ENCODE data around the gene PLB1.

Gene PLB1

DNA sequence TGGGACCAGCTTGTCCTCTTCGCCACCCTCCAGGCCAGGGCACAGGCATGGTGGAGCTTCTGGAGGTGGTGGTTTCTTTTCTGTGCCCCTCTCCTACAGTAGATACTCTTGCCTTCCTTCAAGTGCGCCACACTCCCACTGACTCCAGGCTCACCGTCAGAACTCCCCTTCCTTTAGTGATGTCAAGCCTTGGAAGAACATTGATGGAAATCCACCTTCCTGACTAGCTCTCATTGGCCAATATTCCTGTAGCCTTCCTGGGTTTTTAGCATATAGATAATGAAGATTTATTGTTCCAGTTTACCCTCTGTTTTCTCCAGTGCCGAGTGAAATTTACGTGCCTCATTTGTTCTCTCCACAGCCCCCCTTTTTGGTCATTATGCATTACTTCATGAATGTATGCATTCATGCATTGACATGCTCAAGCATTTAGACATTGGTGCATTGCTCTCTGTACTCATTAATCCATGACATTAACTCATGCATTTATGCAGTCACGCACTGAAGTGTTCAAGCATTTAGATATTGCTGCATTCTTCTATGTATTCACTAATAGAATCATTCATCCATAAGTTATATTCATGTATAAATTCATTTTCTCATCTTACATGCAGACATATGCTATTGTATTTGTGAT is 37.3 kb downstream of the PLB1 start:
- TF ChIP-seq, protein P1, sequence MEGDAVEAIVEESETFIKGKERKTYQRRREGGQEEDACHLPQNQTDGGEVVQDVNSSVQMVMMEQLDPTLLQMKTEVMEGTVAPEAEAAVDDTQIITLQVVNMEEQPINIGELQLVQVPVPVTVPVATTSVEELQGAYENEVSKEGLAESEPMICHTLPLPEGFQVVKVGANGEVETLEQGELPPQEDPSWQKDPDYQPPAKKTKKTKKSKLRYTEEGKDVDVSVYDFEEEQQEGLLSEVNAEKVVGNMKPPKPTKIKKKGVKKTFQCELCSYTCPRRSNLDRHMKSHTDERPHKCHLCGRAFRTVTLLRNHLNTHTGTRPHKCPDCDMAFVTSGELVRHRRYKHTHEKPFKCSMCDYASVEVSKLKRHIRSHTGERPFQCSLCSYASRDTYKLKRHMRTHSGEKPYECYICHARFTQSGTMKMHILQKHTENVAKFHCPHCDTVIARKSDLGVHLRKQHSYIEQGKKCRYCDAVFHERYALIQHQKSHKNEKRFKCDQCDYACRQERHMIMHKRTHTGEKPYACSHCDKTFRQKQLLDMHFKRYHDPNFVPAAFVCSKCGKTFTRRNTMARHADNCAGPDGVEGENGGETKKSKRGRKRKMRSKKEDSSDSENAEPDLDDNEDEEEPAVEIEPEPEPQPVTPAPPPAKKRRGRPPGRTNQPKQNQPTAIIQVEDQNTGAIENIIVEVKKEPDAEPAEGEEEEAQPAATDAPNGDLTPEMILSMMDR (conservative IDR thresholded peaks at IDR 0.05; ENCODE audit: low read length): no peak

DNA sequence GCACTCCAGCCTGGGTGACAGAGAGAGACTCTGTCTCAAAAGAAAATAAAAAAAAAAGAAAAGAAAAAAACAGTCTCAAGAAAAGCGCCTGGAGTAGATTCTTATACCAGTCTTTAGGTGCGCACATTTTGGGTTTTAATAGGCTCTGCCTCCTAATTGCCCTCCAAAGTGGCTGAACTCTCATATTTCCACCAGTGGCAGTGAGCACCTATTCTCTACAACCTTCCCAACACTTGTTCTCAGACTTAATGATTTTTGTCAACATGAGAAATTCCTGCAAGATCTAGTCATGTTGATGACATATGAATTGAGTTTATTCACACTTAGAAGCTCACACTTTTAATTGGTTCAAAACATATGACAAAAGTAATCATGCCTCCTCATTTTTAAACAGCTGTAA is 39.0 kb downstream of the PLB1 start:
- TF ChIP-seq, protein P1 (conservative IDR thresholded peaks at IDR 0.05; ENCODE audit: low read length): no peak
- DNase-seq (ENCODE audit: low read depth): no peak
- H3K4me3 ChIP-seq (ENCODE audit: low read length): no peak overlapping the region

More for the DNA sequence above, 37.3 kb downstream of the PLB1 start:
- no peak for DNase-seq (ENCODE audit: low read depth)
- H3K4me3 ChIP-seq (ENCODE audit: low read length): no peak overlapping the region

DNA sequence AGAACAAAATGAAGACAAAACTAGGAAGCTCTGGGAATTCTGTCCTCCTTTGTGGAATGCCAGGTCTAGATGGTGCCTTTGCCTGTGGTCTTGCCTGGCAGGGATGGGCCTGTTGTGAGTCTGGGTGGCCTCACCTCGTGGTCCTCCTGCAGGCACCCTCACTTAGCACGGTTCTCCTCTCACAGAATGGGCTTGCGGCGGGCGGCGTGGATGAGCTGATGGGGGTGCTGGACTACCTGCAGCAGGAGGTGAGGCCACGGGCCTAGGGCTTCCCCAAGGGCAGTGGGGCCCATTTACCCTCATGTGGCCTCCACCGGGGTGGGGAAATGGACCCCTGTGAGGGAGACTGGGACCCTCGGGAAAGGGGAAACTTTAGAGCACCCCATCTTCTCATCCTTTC is 42.3 kb downstream of the PLB1 start:
- no peak overlapping the region for H3K4me3 ChIP-seq (ENCODE audit: low read length)
- TF ChIP-seq, protein P1 (conservative IDR thresholded peaks at IDR 0.05; ENCODE audit: low read length): no peak
- DNase-seq (ENCODE audit: low read depth): no peak

DNA sequence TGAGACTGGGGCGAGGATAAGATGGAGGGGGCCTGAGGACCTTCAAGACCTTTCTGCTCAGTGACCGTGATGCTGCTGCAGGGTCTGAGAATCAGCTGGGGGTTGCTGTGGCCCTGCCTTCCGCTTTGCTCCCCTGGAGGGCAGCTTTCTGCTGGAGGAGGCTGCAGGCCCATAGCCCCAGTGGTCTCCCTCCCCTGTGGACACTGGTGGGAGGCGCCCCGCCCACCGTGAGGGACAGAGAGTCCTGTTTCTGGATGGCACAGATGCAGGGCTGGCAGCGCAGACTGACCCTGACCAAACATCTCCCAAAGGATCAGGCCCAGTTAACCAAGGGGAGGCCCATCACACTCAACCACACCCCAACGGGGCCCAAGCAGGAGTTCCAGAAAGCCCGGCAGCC is 42.8 kb downstream of the PLB1 start:
- DNase-seq (ENCODE audit: low read depth): no peak
- H3K4me3 ChIP-seq (ENCODE audit: low read length): no peak overlapping the region
- TF ChIP-seq, protein P1 (conservative IDR thresholded peaks at IDR 0.05; ENCODE audit: low read length): no peak

DNA sequence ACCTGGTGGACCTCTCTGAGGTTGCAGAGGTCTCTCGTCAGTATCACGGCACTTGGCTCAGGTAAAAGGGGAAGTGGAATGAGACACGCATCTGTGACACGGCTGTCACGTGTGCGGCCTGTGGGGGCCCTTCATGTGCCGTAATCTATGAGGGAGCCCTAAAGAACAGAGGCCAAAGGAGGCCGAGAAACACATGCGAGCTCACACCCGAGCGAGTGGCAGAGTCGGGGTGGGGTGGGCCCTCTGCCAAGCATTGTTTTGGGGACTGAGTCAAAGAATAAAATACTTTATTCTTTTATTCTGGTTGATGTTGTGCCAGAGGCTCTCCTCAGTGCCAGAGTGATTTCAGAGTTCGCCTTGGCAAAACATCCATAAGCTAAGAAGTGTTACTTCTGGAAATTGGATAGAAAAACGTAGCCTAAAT is 43.3 kb downstream of the PLB1 start:
- TF ChIP-seq, protein P1 (conservative IDR thresholded peaks at IDR 0.05; ENCODE audit: low read length): no peak
- no peak overlapping the region for H3K4me3 ChIP-seq (ENCODE audit: low read length)
- peak; percentile 3 for DNase-seq (ENCODE audit: low read depth)

DNA sequence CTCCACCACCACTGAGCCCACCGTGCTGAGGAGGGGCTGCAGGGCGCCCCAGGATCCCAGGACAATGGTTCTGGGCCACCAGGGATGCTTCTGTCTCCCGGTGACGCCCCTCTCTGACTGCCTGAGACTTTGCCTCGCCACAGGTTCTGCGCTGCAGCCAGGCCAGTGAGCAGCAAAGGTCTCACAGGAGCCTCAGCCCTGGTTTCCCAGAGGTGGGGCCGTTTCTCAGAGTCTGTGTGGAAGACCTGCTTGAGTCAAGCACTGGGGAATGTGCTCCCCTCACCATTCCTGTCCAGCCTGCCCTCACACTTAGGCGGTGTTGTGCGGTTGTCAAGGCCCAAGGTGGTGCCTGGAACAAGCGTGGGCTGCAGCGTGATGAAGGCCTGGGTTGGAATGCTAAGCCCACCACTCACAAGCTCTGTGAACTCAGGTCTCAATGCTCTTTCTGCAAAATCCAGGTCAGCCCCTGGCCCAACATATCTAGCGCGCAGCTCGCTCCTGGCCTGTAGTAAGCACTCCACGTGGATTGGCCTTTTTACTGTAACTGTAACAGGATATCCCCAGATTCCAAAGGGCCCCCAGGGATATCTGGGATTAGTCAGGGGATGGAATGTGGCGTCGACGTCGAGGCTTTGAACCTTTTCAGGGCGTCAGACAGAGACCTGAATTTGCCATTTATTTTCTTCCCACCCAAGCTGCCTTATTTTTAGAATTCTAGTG is 47.6 kb downstream of the PLB1 start:
- H3K4me3 ChIP-seq (ENCODE audit: low read length): no peak overlapping the region
- TF ChIP-seq, protein P1 (conservative IDR thresholded peaks at IDR 0.05; ENCODE audit: low read length): no peak
- DNase-seq (ENCODE audit: low read depth): peak; percentile 23

DNA sequence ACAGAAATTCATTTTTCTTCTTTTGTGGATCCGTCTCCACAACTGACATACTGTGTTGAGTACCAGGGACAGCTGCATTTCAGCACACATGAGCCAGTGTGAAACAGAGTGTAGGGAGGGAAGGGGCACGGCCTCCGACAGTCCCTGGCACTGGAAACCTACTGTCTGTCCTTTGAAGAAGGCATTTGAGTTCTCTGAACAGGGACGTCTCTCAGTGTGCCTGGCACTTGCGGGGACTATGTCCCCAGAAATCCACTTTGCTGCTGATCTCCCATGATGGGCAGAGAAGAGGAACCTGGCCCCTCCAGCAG is 48.1 kb downstream of the PLB1 start:
- TF ChIP-seq, protein P1 (conservative IDR thresholded peaks at IDR 0.05; ENCODE audit: low read length): no peak
- DNase-seq (ENCODE audit: low read depth): no peak
- H3K4me3 ChIP-seq (ENCODE audit: low read length): no peak overlapping the region

Measured in AG10803 (cell line).